ENCODE data around the gene CCDC141.

Gene CCDC141

DNA sequence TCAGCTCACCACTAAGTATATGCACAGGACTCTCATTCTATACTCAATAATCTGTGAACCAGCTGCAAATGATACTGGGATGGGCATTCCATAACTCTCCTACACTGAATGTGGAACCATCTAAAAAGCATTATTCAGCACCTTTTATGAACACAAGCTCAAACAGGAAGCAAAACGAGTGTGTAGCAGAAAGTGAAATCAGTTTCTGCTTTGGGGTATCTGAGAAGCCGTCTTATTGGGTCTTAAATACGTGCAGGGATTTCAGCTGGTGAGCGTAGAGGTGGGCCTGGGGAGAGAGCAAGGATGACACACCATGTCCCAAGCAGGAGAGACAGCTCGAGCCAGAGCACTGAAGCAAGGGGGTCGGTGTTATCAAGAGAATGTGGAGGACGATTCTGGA is 122.8 kb downstream of the CCDC141 start:
- Histone ChIP-seq H2AFZ (ENCODE audit: low read depth, low read length) (no peak overlapping the region), H3K36me3 (ENCODE audit: insufficient read depth, low read length) (no peaks in the 10 kb centered on the region), H3K4me2 (ENCODE audit: insufficient read depth, low read length) (no peak overlapping the region), H3K27ac (ENCODE audit: low read length) (no peak overlapping the region), H3K9ac (ENCODE audit: low read depth, low read length) (no peak overlapping the region), H4K20me1 (ENCODE audit: insufficient read depth, low read length) (no peaks in the 10 kb centered on the region), H3K79me2 (ENCODE audit: insufficient read depth, low read length) (no peaks in the 10 kb centered on the region), H3K4me3 (ENCODE audit: low read depth in 1 of 2, low read length in 2 of 2) (no peak overlapping the region), H3K9me3 (ENCODE audit: insufficient read depth, low read length, severe bottlenecking) (no peaks in the 10 kb centered on the region), H3K4me1 (ENCODE audit: insufficient read depth, low read length) (no peaks in the 10 kb centered on the region), H3K27me3 (ENCODE audit: insufficient read depth, low read length, poor library complexity) (no peaks in the 10 kb centered on the region)
- TF ChIP-seq, protein P1, sequence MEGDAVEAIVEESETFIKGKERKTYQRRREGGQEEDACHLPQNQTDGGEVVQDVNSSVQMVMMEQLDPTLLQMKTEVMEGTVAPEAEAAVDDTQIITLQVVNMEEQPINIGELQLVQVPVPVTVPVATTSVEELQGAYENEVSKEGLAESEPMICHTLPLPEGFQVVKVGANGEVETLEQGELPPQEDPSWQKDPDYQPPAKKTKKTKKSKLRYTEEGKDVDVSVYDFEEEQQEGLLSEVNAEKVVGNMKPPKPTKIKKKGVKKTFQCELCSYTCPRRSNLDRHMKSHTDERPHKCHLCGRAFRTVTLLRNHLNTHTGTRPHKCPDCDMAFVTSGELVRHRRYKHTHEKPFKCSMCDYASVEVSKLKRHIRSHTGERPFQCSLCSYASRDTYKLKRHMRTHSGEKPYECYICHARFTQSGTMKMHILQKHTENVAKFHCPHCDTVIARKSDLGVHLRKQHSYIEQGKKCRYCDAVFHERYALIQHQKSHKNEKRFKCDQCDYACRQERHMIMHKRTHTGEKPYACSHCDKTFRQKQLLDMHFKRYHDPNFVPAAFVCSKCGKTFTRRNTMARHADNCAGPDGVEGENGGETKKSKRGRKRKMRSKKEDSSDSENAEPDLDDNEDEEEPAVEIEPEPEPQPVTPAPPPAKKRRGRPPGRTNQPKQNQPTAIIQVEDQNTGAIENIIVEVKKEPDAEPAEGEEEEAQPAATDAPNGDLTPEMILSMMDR (IDR thresholded peaks at IDR 0.05; ENCODE audit: borderline replicate concordance, extremely low read depth, low read length, poor library complexity, severe bottlenecking): no peak
- TF ChIP-seq EZH2 (IDR thresholded peaks at IDR 0.05; ENCODE audit: borderline replicate concordance, low read depth, low read length, severe bottlenecking): no peak
- ATAC-seq (ENCODE audit: insufficient read depth, low read depth) (no peak), DNase-seq (no peak)

DNA sequence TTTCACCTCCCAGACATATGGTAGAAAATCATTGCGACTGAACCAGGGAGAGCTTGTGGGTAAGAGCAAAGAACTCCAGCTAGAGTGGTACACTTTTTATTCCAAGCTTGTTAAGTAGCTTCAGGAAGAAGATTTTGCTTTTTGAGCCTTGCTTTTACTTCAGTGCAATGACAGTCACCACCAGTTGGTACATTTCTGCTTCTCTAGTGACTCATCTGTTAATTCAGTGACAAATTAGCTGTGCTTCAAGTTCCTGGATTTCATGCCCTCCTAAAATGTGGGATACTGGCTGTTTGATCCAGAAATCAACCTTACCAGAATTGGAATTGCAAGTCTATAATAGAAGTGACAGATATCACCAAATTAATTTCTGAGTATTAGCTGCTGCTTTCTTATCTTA is 125.1 kb downstream of the CCDC141 start:
- DNase-seq (no peak), ATAC-seq (ENCODE audit: insufficient read depth, low read depth) (no peak)
- Histone ChIP-seq H3K79me2 (ENCODE audit: insufficient read depth, low read length) (no peaks in the 10 kb centered on the region), H3K9ac (ENCODE audit: low read depth, low read length) (no peak overlapping the region), H3K4me2 (ENCODE audit: insufficient read depth, low read length) (no peak overlapping the region), H4K20me1 (ENCODE audit: insufficient read depth, low read length) (no peaks in the 10 kb centered on the region), H2AFZ (ENCODE audit: low read depth, low read length) (no peak overlapping the region), H3K36me3 (ENCODE audit: insufficient read depth, low read length) (no peaks in the 10 kb centered on the region), H3K27ac (ENCODE audit: low read length) (no peak overlapping the region), H3K4me3 (ENCODE audit: low read depth in 1 of 2, low read length in 2 of 2) (no peak overlapping the region), H3K4me1 (ENCODE audit: insufficient read depth, low read length) (no peaks in the 10 kb centered on the region), H3K27me3 (ENCODE audit: insufficient read depth, low read length, poor library complexity) (no peaks in the 10 kb centered on the region), H3K9me3 (ENCODE audit: insufficient read depth, low read length, severe bottlenecking) (no peaks in the 10 kb centered on the region)
- no peak for TF ChIP-seq EZH2 (IDR thresholded peaks at IDR 0.05; ENCODE audit: borderline replicate concordance, low read depth, low read length, severe bottlenecking)
- TF ChIP-seq, protein P1 (IDR thresholded peaks at IDR 0.05; ENCODE audit: borderline replicate concordance, extremely low read depth, low read length, poor library complexity, severe bottlenecking): no peak

DNA sequence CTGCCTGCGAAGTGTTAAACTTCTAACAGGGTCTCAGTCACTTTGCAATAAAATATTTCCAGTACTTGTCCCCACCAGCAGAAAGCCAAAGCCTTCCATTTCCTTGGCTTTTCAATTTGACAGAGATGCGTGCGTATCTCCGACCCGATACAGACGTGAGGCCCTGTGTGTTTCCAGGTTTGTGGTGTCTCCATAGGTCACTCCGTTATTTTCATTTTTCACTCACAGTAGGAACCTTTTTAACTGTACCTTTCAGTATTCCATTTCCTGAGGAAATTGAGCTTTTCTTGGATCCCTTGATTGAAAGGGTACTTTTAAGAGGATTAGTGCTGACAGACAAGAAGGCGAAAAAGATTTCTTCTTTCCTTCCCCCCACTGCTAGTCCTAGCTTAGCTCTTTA is 126.4 kb downstream of the CCDC141 start:
- no peaks in the 10 kb centered on the region for H3K9me3 ChIP-seq (ENCODE audit: insufficient read depth, low read length, severe bottlenecking)
- ATAC-seq (ENCODE audit: insufficient read depth, low read depth): no peak
- DNase-seq: no peak
- H2AFZ ChIP-seq (ENCODE audit: low read depth, low read length): no peak overlapping the region
- H3K4me3 ChIP-seq (ENCODE audit: low read depth in 1 of 2, low read length in 2 of 2): no peak overlapping the region
- TF ChIP-seq EZH2 (IDR thresholded peaks at IDR 0.05; ENCODE audit: borderline replicate concordance, low read depth, low read length, severe bottlenecking): no peak
- TF ChIP-seq, protein P1 (IDR thresholded peaks at IDR 0.05; ENCODE audit: borderline replicate concordance, extremely low read depth, low read length, poor library complexity, severe bottlenecking): no peak
- no peaks in the 10 kb centered on the region for H3K4me1 ChIP-seq (ENCODE audit: insufficient read depth, low read length)
- H3K27me3 ChIP-seq (ENCODE audit: insufficient read depth, low read length, poor library complexity): peaks cover 3% of the 10 kb centered on the region
- no peaks in the 10 kb centered on the region for H3K36me3 ChIP-seq (ENCODE audit: insufficient read depth, low read length)
- H3K79me2 ChIP-seq (ENCODE audit: insufficient read depth, low read length): no peaks in the 10 kb centered on the region
- H3K27ac ChIP-seq (ENCODE audit: low read length): no peak overlapping the region
- H4K20me1 ChIP-seq (ENCODE audit: insufficient read depth, low read length): no peaks in the 10 kb centered on the region
- no peak overlapping the region for H3K9ac ChIP-seq (ENCODE audit: low read depth, low read length)
- H3K4me2 ChIP-seq (ENCODE audit: insufficient read depth, low read length): no peak overlapping the region
